KOPT-K1 (cell line): Measurements from ENCODE around the gene AKAP13.
A peak's percentile ranks its signal among the peaks of the same experiment; 100 is the strongest.

ENCODE experiments used
- H3K27ac ChIP-seq: fragments of 200-600 bp; sonication (generic); 2 replicates; pipeline ENCODE4 v1.5.1; 2016; ENCODE audit warnings: antibody characterized with exemption, mild to moderate bottlenecking, low read depth, low read length; ENCODE audit not compliant: poor library complexity, severe bottlenecking
- H3K36me3 ChIP-seq: fragments of 200-600 bp; sonication (generic); 2 replicates; pipeline ENCODE4 v1.5.1; 2017; ENCODE audit warnings: antibody characterized with exemption, mild to moderate bottlenecking, low read length, moderate library complexity; ENCODE audit not compliant: insufficient read depth
- H3K9me3 ChIP-seq: fragments of 200-600 bp; sonication (generic); 2 replicates; pipeline ENCODE4 v1.5.1; 2017; ENCODE audit warnings: antibody characterized with exemption, low read length, mild to moderate bottlenecking; ENCODE audit not compliant: insufficient read depth, poor library complexity, severe bottlenecking

Gene AKAP13

DNA sequence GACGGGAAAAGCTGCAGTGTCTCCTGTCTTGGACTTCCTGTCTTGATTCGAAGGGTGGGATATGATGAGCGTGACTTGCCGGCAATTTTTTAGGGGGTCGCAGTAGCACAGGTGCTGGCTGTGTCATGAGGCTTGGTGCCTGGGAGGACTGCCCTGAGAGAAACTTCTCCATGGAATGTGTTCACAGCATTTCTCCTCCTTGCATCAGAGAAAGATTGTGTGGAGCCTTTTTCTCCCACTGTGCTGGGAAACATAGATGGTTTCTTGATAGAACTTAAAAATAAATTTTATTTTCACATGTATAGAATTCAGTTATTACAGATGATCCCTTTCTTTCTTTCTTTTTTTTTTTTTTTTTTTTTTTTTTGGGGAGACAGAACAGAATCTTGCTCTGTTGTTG lies 292.9 kb downstream of the AKAP13 start:
- H3K27ac ChIP-seq: no peak overlapping the region
- H3K36me3 ChIP-seq: peaks cover 31% of the 10 kb centered on the region; the same call in 1 of the 2 replicates
- no peaks in the 10 kb centered on the region for H3K9me3 ChIP-seq

DNA sequence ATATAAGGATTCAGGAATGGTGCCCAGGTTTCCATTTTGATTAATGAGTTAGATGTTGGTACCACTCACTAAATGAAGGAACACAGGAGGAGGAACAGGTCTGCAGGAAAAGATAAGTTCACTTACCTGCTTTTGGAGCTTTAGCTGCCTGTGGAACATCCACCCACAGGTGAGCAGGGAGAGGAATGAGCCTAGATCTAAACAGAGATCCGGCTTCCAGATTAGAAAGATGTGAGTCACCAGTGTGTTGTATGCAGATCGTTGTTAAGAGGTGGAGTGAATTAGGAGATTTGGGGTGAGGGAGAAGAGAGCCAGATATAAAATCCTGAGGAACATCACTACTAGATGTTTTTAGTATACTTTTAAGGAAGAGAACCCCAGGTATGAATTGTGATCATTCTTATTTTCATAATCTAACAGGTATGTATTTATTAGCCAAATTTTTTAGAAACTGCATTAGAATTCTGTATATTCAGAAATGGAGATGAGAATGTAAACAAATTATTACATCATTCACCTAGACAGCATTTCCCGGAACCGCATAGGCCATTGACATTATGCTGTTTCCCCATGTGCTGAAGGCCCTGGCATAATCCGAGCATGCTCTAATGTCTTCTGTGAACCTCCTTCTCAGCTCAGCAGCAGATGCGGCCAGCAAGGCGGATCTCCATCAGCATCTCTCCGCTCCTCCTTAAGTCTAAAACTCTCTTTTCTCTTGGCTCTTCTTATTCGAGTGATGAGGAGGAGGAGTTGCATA lies 296.1 kb downstream of the AKAP13 start:
- Histone ChIP-seq H3K36me3 (peaks cover 17% of the 10 kb centered on the region; the same call in 1 of the 2 replicates), H3K27ac (no peak overlapping the region)

DNA sequence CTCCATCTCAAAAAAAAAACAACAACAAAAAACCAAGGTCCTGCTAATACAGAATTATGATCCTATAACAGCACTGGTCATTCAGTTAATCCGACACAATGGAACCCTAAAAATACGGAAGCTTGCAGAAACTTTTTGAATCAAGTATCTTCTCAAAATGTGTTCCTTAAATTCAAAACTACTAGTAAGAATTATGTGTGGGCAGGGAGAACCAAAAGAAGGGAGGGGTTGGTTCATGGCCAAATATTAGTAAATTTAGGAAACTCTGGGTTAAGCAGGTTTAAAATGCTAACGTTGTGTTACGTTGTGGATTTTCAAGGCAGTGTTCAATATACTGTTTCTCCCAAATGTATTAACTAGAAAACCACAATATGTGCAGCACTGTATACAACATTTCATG lies 298.8 kb downstream of the AKAP13 start:
- Histone ChIP-seq H3K27ac (no peak overlapping the region), H3K36me3 (peaks cover 18% of the 10 kb centered on the region; the same call in 1 of the 2 replicates), H3K9me3 (no peaks in the 10 kb centered on the region)

More for the DNA sequence above, 296.1 kb downstream of the AKAP13 start:
- H3K9me3 ChIP-seq: no peaks in the 10 kb centered on the region

DNA sequence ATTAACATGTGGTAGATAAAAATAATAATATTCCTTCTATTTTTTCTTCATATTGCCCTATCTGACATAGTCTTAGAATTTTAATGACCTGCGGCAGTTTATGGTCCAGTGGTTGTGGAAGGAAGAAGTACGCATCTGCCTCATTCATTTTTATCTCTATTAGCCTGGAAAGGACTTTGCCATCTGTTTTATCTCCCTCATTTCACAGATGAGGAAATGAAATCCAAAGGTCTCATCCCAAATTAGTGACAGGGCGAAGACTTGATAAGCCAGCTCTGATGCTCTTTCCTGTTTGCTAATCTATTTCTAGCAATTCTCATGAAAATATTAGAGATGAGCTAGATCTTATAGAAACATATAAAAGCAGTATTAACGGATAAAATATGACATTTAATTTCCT lies 301.0 kb downstream of the AKAP13 start:
- H3K36me3 ChIP-seq: peaks cover 33% of the 10 kb centered on the region
- no peak overlapping the region for H3K27ac ChIP-seq
- no peaks in the 10 kb centered on the region for H3K9me3 ChIP-seq

DNA sequence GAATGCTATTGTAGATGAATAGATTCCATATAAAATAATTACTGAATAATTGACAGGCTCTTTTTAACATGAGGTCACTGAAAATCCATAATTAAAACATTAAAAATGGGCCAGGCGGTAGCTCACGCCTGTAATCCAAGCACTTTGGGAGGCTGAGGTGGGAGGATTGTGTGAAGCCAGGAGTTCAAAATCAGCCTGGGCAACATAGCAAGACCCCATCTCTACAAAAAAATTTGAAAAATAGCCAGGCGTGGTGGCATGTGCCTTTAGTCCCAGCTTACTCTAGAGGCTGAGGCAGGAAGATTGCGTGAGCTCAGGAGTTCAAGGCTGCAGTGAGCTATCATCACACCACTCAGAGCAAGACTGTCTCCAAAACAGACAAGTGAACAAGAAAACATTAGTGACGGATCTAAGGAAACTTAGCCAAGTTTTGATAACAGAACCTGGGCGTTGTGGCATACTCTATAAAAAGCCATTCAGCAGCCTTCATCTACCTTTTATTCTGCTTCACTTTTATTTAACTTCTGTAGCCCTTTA lies 303.8 kb downstream of the AKAP13 start:
- H3K9me3 ChIP-seq: no peaks in the 10 kb centered on the region
- no peak overlapping the region for H3K27ac ChIP-seq
- peaks cover 26% of the 10 kb centered on the region; the same call in 1 of the 2 replicates for H3K36me3 ChIP-seq

DNA sequence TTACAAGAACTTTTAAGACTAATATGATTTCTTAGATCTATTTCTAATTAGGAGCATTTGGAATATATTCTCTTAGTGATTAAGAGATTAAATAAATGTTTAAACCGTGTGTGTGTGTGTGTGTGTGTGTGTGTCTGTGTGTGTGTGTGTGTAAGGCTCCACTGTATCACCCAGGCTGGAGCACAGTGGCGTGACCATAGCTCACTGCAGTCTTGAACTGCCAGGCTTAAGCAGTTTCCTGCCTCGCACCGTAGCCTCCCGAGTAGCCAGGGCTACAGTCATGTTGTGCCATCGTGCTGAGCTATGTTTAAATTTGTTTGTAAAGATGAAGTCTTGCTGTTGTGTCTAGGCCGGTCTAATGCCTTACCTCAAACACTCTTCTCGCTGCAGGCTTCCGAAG lies 305.0 kb downstream of the AKAP13 start:
- Histone ChIP-seq H3K9me3 (no peaks in the 10 kb centered on the region), H3K36me3 (peaks cover 26% of the 10 kb centered on the region; the same call in 1 of the 2 replicates), H3K27ac (no peak overlapping the region)

DNA sequence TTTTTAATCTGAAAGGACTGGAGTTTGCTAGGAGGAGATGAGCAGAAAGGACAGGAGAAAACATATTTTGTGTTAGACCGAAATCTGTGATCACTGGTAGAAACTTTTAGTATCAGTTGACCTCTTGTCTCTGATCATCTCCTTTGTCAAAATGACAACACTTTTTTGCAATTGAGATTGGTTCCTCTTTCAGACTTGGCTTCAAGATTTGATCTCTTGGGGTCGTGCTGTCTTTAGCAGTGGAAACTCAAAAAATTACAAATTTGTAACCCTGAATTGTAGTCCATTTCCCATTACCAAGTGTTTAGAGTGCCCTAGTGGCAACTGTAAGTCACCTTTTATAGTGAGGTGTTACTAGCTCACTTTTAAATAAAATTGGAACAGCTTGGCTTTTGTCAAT lies 306.9 kb downstream of the AKAP13 start:
- Histone ChIP-seq H3K9me3 (no peaks in the 10 kb centered on the region), H3K36me3 (peaks cover 26% of the 10 kb centered on the region; the same call in 1 of the 2 replicates), H3K27ac (peak overlapping the region; percentile 96)

DNA sequence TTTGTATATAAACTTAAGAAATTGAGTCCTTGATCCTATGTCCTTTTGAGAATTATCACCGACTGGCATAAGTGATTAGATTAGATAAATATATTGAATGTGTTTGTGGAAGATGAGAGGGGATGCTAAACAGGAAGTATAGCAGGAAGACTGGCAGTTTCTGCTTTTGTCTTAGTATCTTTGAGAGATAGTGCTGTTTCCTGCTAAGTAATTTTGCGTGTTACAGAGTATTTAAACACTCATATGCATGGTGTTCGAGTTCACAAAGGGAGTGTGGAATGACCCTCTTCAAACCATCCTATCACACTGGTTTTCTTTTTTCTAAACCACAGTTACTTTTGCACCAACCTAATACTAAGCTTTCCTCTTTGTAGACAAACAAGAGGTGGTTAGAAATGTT lies 308.3 kb downstream of the AKAP13 start:
- peaks cover 33% of the 10 kb centered on the region for H3K36me3 ChIP-seq
- no peaks in the 10 kb centered on the region for H3K9me3 ChIP-seq
- peak overlapping the region; percentile 96 for H3K27ac ChIP-seq

DNA sequence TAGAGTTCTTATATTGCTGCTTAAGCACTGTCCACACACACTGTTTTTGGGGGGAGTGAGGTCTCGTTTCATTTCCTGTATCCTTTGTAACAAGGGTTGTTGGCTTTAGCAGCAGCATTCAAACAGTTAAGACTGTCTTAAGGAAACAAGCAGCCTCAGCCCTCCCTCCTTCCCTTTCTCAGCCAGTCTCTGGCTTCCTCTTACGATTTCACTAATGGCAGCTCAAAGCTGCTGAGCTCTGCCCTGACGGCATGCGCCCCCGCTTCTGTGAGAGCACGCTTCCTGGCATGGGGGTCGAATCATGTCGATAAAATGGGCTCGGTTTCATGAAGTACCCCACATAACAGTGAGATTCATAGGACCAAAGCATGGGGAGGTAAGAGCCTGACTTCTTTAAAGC lies 309.3 kb downstream of the AKAP13 start:
- no peaks in the 10 kb centered on the region for H3K9me3 ChIP-seq
- peaks cover 32% of the 10 kb centered on the region for H3K36me3 ChIP-seq
- H3K27ac ChIP-seq: peak overlapping the region; percentile 96

DNA sequence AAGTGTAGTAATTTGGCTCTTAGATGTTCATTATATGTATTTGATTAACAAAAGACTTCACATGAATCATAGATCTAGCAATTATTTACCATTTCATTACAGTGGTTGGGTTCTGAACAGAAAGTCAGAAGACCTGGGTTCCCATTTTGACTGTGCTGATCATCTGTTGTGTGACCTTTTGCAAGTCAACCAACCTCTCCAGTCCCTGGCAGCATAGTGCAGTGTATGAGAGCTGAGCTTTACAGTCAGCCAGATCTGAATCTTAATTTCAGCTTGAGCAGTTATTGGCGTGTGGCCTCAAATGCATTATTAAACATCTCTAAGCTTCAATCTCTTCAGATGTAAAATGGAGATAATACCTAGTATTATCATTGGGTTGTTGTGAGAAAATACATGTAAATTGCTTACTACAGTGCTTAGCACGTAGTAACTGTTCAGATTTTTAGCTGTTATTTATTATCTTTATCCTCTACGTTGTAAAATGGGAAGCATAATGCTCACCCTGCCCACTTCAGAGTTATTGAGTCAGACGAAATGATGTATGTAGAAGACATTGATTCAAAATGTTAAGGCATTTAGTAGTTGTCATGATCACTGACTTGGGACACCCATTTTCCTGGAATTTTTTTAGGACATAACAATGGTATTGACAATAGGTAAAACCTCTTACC lies 310.3 kb downstream of the AKAP13 start:
- H3K27ac ChIP-seq: peak overlapping the region; percentile 96
- no peaks in the 10 kb centered on the region for H3K9me3 ChIP-seq
- peaks cover 33% of the 10 kb centered on the region for H3K36me3 ChIP-seq

DNA sequence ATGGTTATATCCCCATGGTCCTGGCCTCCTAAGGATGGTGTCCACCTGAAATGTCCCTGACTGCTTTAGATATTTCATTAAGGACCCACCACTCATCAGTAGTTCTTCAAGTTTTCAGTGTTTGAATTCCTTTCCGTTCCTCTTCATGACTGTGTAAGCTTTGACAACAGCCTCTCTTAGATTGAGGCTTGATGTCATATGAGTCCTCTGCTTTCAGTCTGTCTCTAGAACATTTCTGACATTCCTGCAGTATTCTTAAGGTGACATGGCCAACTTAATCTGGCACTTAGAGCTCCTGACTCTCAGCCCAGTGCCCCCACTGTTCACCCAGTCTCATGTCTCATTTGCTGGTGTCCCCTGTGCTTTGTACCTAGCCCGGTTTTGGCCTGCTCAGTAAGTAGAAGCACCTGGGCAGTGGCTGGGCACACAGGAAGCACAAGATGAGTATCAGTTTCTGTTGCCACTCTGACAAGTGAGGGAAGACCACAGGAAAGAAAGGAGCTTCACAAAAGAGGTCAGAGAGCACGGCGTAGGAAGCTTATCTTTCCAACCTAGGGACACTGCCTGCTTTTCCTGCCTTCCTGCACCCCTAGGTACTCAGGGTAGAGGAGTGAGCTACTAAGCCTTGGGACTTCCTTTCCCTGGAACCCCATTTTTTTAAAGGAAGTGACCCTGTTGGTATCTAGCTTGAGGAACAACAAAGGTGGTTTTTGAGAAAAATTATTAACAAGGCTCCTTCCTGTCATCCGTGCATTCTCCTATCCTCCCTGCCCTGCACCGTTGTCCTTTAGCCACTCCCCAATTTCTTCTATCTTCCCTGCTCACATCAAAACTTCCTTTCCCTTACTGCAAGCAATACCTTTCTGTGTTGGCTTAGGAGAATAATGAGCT lies 311.2 kb downstream of the AKAP13 start:
- peak overlapping the region; percentile 96 for H3K27ac ChIP-seq

DNA sequence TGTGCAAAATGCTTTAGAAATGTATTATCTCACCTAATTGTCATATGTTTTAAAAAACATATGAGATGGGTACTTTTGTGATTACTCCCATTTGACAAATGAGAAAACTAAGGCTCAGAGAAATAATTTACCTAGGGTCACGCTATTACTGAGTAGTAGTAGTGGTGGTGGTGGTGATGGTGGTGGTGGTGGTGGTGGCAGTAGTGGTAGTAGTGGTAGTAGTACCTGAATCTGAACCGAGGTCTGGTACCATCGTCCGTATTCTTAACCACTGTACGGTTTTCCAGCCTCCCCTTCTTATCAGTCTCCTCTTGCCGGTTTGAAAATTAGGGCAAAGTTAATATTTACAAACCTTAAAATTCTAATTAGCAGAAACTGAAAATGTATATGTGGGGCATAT lies 311.9 kb downstream of the AKAP13 start:
- peaks cover 40% of the 10 kb centered on the region for H3K36me3 ChIP-seq
- H3K9me3 ChIP-seq: no peaks in the 10 kb centered on the region
- peak overlapping the region; percentile 23 for H3K27ac ChIP-seq

More for the DNA sequence above, 311.2 kb downstream of the AKAP13 start:
- peaks cover 37% of the 10 kb centered on the region for H3K36me3 ChIP-seq
- no peaks in the 10 kb centered on the region for H3K9me3 ChIP-seq

DNA sequence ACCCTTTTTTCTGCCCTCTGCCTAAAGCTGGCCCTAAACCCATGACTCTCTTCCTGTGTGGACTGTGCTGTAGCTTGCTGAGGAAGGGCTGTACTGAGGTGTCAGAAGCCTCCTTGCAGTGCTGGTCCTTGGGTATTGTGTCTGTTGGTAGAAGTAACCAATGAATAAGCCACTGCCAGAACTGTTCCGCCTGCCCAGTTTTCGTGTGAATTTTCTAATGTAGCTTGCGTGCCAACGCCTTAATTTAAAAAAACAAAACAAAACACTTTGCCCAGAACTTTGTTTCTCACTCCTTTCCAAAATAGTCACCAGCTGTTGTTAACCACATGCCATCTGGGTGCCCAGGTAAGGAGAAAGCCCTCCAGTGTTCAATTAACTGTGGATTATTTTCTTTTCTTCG lies 312.5 kb downstream of the AKAP13 start:
- Histone ChIP-seq H3K36me3 (peaks cover 40% of the 10 kb centered on the region), H3K9me3 (no peaks in the 10 kb centered on the region), H3K27ac (peak overlapping the region; percentile 23)

DNA sequence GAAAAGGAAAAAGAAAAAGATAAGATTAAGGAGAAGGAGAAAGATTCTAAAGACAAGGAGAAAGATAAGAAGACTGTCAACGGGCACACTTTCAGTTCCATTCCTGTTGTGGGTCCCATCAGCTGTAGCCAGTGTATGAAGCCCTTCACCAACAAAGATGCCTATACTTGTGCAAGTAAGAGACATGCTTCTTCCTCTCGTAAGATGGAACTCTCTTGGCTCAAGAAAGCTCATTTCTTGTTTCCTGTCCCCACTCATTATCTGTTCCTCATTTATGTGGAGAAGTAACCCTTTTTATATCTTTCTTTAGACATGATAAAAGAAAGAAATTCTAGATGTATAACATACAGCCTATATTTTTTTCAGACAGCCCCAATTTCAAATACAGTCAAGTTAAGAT lies 312.9 kb downstream of the AKAP13 start:
- H3K9me3 ChIP-seq: no peaks in the 10 kb centered on the region
- H3K27ac ChIP-seq: no peak overlapping the region
- peaks cover 40% of the 10 kb centered on the region for H3K36me3 ChIP-seq

DNA sequence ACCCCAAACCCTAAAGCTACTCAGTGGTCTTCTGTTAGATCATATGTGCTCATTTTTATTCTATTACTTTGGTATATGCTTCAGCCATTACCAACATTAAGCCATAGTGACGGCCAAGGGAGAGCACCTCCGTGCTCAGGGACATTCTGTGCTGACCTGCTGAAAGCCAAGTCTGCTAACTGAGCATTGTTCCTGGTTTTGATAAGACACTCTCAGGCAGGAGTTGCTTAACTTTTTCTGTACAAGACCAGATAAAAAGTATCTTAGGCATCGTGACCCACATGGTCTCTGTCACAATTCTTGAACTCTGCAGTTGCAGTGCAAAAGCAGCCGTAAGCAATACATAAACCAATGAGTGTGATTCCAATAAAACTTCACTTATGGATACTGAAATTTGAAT lies 313.7 kb downstream of the AKAP13 start:
- peaks cover 41% of the 10 kb centered on the region for H3K36me3 ChIP-seq

More for the DNA sequence above, 313.7 kb downstream of the AKAP13 start:
- Histone ChIP-seq H3K27ac (no peak overlapping the region), H3K9me3 (no peaks in the 10 kb centered on the region)
